HG03378 (cell line): ENCODE results near the gene HES1.
"Not testable (repeated sequence)": the region's sequence is repeated elsewhere in the genome, so short reads cannot be mapped to it uniquely, and the experiment has no call there.

Experiments used
- ATAC-seq: cut with Tn5 transposase; IDR thresholded peaks from one replicate; pipeline ENCODE4 v1.9.1; 2021; ENCODE audit warnings: mild to moderate bottlenecking, moderate library complexity; ENCODE audit not compliant: unreplicated experiment

Gene HES1

GRCh38 chr3:194139814-194140391, 4.0 kb downstream of the HES1 start:
- ATAC-seq: no peak

GRCh38 chr3:194140520-194141414, 4.8 kb downstream of the HES1 start:
- no peak for ATAC-seq

GRCh38 chr3:194141415-194142155, 5.6 kb downstream of the HES1 start:
- peak; percentile 41 for ATAC-seq

- ATAC-seq: no peak
Measured at GRCh38 chr3:194142156-194142910, 6.4 kb downstream of the HES1 start.

- ATAC-seq: no peak
Measured at GRCh38 chr3:194145702-194146101, 9.8 kb downstream of the HES1 start.

- no peak for ATAC-seq
Measured at GRCh38 chr3:194147679-194148078, 11.7 kb downstream of the HES1 start.

GRCh38 chr3:194148383-194148782, 12.4 kb downstream of the HES1 start:
- ATAC-seq: no peak

GRCh38 chr3:194150252-194150934, 14.4 kb downstream of the HES1 start:
- ATAC-seq: no peak

GRCh38 chr3:194150935-194151302, 15.0 kb downstream of the HES1 start:
- not testable (repeated sequence) for ATAC-seq

- ATAC-seq: no peak
Measured at GRCh38 chr3:194154346-194154745, 18.4 kb downstream of the HES1 start.

GRCh38 chr3:194156095-194156494, 20.1 kb downstream of the HES1 start:
- ATAC-seq: no peak

- no peak for ATAC-seq
Measured at GRCh38 chr3:194158942-194159439, 23.0 kb downstream of the HES1 start.

GRCh38 chr3:194160158-194160557, 24.2 kb downstream of the HES1 start:
- ATAC-seq: no peak

- ATAC-seq: no peak
Measured at GRCh38 chr3:194161131-194162045, 25.4 kb downstream of the HES1 start.

GRCh38 chr3:194162070-194162678, 26.2 kb downstream of the HES1 start:
- no peak for ATAC-seq

- no peak for ATAC-seq
Measured at GRCh38 chr3:194162817-194163584, 27.1 kb downstream of the HES1 start.

GRCh38 chr3:194163697-194164096, 27.7 kb downstream of the HES1 start:
- no peak for ATAC-seq

GRCh38 chr3:194164861-194165260, 28.9 kb downstream of the HES1 start:
- no peak for ATAC-seq
